H1 (cell line): Measurements from ENCODE around the gene CENPP. TPM values are rescaled to one million over a fixed set of nuclear protein-coding genes. Genes with fewer than 3 reads are reported as not detected.

ENCODE experiments used
- ASH2L ChIP-seq: fragments of 200-600, 300-600 bp; sonication (generic); IDR thresholded peaks from one replicate; pipeline ENCODE4 v1.7.1; 2017; ENCODE audit warnings: low read length
- BACH1 ChIP-seq: IDR thresholded peaks from 2 replicates; pipeline ENCODE4 v1.6.1; 2012; ENCODE audit warnings: low read length, improper control_type of control experiment
- CHD2 ChIP-seq: IDR thresholded peaks from 2 replicates; pipeline ENCODE4 v1.6.1; 2012; ENCODE audit warnings: low read length, improper control_type of control experiment
- CTBP2 ChIP-seq: IDR thresholded peaks from 2 replicates; pipeline ENCODE4 v1.7.0; 2011; ENCODE audit warnings: borderline replicate concordance, mild to moderate bottlenecking, moderate library complexity, mixed read lengths, low read length; ENCODE audit not compliant: insufficient read depth, insufficient read length
- CTCF ChIP-seq, 3 experiments: IDR thresholded peaks; 1 replicate in 2 of 3; 2 replicates in 1 of 3; pipeline versions ENCODE4 v1.5.1 to v1.6.1; 2011; ENCODE audit warnings: low read length in 3 of 3, mild to moderate bottlenecking in 3 of 3, inconsistent platforms in 2 of 3, low read depth in 1 of 3, moderate library complexity in 1 of 3; ENCODE audit not compliant: insufficient read depth in 1 of 3; ENCODE audit errors: control extremely low read depth in 1 of 3
- EGR1 ChIP-seq: IDR thresholded peaks from 2 replicates; pipeline ENCODE4 v1.6.1; 2011; ENCODE audit warnings: low read depth, low read length, borderline replicate concordance
- EP300 ChIP-seq, 2 experiments: IDR thresholded peaks; 1 replicate in 1 of 2; 2 replicates in 1 of 2; pipeline ENCODE4 v1.6.1; 2011 to 2012; ENCODE audit warnings: low read depth in 2 of 2, low read length in 2 of 2, mild to moderate bottlenecking in 2 of 2, borderline replicate concordance in 1 of 2, inconsistent platforms in 1 of 2, moderate library complexity in 1 of 2
- HDAC2 ChIP-seq, 2 experiments: fragments of 300-600 bp in 1 of 2; sonication (generic) in 1 of 2; IDR thresholded peaks; 2 replicates each; pipeline ENCODE4 v1.6.1; 2011 to 2012; ENCODE audit warnings: low read depth in 2 of 2, low read length in 2 of 2, mild to moderate bottlenecking in 2 of 2, moderate library complexity in 2 of 2, borderline replicate concordance in 1 of 2, inconsistent platforms in 1 of 2
- JUN ChIP-seq: IDR thresholded peaks from 2 replicates; pipeline ENCODE4 v1.6.1; 2011; ENCODE audit warnings: low read depth, mild to moderate bottlenecking, improper control_type of control experiment, low read length
- KDM5A ChIP-seq: fragments of 200-600 bp; IDR thresholded peaks from 2 replicates; pipeline ENCODE4 v1.7.1; 2012; ENCODE audit warnings: mild to moderate bottlenecking, low read length, inconsistent platforms, mixed read lengths
- MAFK ChIP-seq: IDR thresholded peaks from 2 replicates; pipeline ENCODE4 v1.6.1; 2012; ENCODE audit warnings: low read depth, mild to moderate bottlenecking, improper control_type of control experiment, low read length
- RAD21 ChIP-seq, 2 experiments: IDR thresholded peaks in 1 of 2; conservative IDR thresholded peaks in 1 of 2; 2 replicates each; pipeline ENCODE4 v1.6.1; 2011; ENCODE audit warnings: low read depth in 2 of 2, low read length in 2 of 2, improper control_type of control experiment in 1 of 2, inconsistent platforms in 1 of 2, mild to moderate bottlenecking in 1 of 2, moderate library complexity in 1 of 2
- RNF2 ChIP-seq: fragments of 200-900, 300-1000 bp; sonication (generic); IDR thresholded peaks from 2 replicates; pipeline ENCODE4 v1.7.1; 2016; ENCODE audit warnings: borderline replicate concordance, low read depth, mild to moderate bottlenecking, antibody characterized with exemption, low read length; ENCODE audit not compliant: poor library complexity, severe bottlenecking; ENCODE audit errors: missing control alignments
- RXRA ChIP-seq: IDR thresholded peaks from 2 replicates; pipeline ENCODE4 v1.6.1; 2011; ENCODE audit warnings: low read depth, mild to moderate bottlenecking, low read length, moderate library complexity; ENCODE audit not compliant: insufficient read depth
- SP2 ChIP-seq: IDR thresholded peaks from 2 replicates; pipeline ENCODE4 v1.6.1; 2012; ENCODE audit warnings: mild to moderate bottlenecking, low read length, inconsistent platforms
- TBP ChIP-seq: IDR thresholded peaks from 2 replicates; pipeline ENCODE4 v1.6.1; 2011; ENCODE audit warnings: low read depth, low read length, improper control_type of control experiment
- TEAD4 ChIP-seq: IDR thresholded peaks from 2 replicates; pipeline ENCODE4 v1.6.1; 2012; ENCODE audit warnings: low read depth, low read length, inconsistent platforms, mixed read lengths
- USF2 ChIP-seq: IDR thresholded peaks from 2 replicates; pipeline ENCODE4 v1.6.1; 2011; ENCODE audit warnings: low read length, improper control_type of control experiment
- ZNF274 ChIP-seq: IDR thresholded peaks from 2 replicates; pipeline ENCODE4 v1.7.0; 2012; ENCODE audit warnings: low read length, borderline replicate concordance; ENCODE audit errors: extremely low read depth
- polyA plus RNA-seq, 7 experiments: library from polyadenylated mRNA; depleted of rRNA in 3 of 7; stranded (reverse) in 5 of 7; unstranded in 2 of 7; fragments of >200 nt in 5 of 7; fragments of 200-250 nt in 2 of 7; gene quantifications; 1 replicate in 5 of 7; 2 replicates in 1 of 7; 4 replicates in 1 of 7; pipeline versions ENCODE4 v1.2.1 to v1.2.3, GENCODE V29; 2011 to 2013; ENCODE audit warnings: missing spikeins in 2 of 7, mixed read lengths in 2 of 7
- total RNA-seq: library from RNA; stranded (reverse); fragmentation: NEBNext Ultra II Directional; extraction: Animal tissue kit (Norgen Biotek cat#: 25700); gene quantifications from 2 replicates; pipeline ENCODE4 v1.2.1, GENCODE V29; 2021

CENPP gene
- total and polyA plus RNA-seq, 2 of the 8 experiments (the other 6 are each of a cell fraction or from before 2014, with no cell fraction given) = 2.7 to 10.8 TPM

GRCh38 chr9:92325269-92325990, at the start of gene CENPP, which contains the start of gene NOL8 (continued):
- no peak for TF ChIP-seq CTBP2
- TF ChIP-seq EP300 (IDR thresholded peaks at IDR 0.05; ENCODE audit: borderline replicate concordance in 1 of 2, low read depth in 2 of 2, low read length in 2 of 2) = peak in 1 of 2 experiments; percentile 89; a peak in 1 of 3 replicates
- peak; percentile 62; the same call in 1 of the 2 replicates for TF ChIP-seq JUN
- TF ChIP-seq RXRA = no peak
- peak in 1 of 2 experiments; percentile 88; a peak in 2 of 4 replicates for TF ChIP-seq HDAC2 (IDR thresholded peaks at IDR 0.05; ENCODE audit: borderline replicate concordance in 1 of 2, low read depth in 2 of 2, low read length in 2 of 2)
- TF ChIP-seq RAD21 (IDR thresholded peaks at IDR 0.05 in 1 of 2, conservative IDR thresholded peaks at IDR 0.05 in 1 of 2; ENCODE audit: low read depth in 2 of 2, low read length in 2 of 2) = no peak
- TF ChIP-seq KDM5A = peak; percentile 96
- peak; percentile 94 for TF ChIP-seq TBP
- no peak for TF ChIP-seq CTCF (IDR thresholded peaks at IDR 0.05; ENCODE audit: control extremely low read depth in 1 of 3, insufficient read depth in 1 of 3, low read depth in 1 of 3, low read length in 3 of 3)
- peak; percentile 19; the same call in 1 of the 2 replicates for TF ChIP-seq BACH1
- no peak for TF ChIP-seq MAFK
- peak; percentile 52; the same call in 1 of the 2 replicates for TF ChIP-seq TEAD4
- TF ChIP-seq RNF2 = no peak
- TF ChIP-seq ZNF274 = no peak
- peak; percentile 90 for TF ChIP-seq ASH2L
- TF ChIP-seq EGR1 = no peak
- no peak for TF ChIP-seq SP2
- peak; percentile 93 for TF ChIP-seq USF2
- TF ChIP-seq CHD2 = no peak; the same call in 1 of the 2 replicates
